HG03457 (cell line): ENCODE data around the gene PPM1H.

ENCODE experiments used
- ATAC-seq: cut with Tn5 transposase; IDR thresholded peaks from one replicate; pipeline ENCODE4 v1.9.1; 2021; ENCODE audit warnings: moderate number of reproducible peaks; ENCODE audit not compliant: unreplicated experiment

PPM1H gene

DNA sequence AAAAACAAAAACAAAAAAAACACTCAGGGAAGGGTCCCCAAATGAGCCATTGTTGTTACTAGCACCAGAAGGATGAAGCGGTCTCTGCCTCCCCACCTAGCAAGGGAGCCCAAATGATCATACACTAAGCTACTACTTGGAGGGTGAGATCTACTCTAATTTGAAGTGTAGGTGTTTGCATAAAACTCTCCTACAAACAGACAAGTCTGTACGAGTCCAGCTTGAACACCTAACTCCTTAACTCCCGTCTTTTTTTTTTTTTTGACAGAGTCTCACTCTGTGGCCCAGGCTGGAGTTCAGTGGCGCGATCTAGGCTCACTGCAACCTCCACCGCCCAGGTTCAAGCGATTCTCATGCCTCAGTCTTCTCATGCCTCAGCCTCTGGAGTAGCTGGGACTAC is 132.6 kb downstream of the PPM1H start:
- no peak for ATAC-seq

- no peak for ATAC-seq
Measured at GRCh38 chr12:62801796-62802195, 133.2 kb downstream of the PPM1H start.

GRCh38 chr12:62800707-62801400 is 134.1 kb downstream of the PPM1H start:
- no peak for ATAC-seq

DNA sequence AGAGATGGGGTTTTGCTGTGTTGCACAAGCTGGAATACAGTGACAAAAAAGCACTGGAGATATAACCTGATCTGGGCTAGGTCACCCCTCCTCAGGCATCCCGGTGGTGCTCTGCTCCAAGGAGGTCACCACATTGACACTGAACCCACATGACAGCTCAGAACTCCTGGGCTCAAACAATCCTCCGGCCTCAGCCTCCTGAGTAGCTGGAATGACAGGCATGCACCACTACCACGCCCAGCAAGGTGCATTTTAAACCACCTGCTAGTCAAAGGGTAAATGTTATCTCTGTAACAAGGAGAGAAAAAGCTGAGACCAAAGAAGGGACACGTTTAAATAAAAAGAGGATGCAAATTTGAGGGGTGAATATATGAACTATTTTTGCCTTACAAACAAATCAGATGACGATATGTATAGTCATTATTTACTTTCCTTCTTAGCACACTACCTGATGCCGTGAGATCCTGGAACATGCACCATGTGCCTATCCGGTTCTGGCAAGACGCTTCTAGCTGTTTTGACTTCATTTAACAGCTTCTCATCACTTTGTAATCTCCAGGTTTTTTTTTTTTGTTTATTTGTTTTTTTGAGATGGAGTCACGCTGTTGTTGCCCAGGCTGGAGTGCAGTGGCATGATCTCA is 135.1 kb downstream of the PPM1H start:
- ATAC-seq = no peak

DNA sequence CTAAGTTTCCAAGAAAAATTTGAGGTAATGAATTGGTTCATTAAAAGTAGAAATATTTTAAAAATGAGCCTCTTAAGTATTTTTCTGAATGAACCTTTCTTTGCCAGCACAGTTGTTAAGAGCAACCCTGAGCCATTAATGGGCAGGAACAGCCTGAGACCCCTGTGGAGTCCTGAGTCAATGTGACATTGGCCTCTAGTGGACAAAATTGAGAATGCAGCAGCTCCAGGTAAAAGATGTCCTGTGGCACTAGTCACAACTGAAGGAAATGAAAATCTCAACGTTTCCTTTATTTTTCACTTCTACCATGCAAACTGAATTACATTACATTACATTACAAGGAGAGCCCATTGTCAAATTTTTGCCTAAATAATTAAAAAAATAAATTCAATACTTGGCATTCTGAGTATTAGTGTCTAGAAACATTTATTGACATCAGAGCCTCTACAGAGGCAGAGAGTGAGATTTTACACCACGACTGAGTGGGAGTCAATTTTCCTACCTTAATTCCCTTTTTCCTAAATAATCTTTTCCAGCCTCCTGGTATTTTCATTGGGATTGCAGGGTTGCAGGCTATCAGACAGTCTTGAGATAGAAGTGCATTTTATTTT is 135.7 kb downstream of the PPM1H start:
- ATAC-seq = peak; percentile 86

DNA sequence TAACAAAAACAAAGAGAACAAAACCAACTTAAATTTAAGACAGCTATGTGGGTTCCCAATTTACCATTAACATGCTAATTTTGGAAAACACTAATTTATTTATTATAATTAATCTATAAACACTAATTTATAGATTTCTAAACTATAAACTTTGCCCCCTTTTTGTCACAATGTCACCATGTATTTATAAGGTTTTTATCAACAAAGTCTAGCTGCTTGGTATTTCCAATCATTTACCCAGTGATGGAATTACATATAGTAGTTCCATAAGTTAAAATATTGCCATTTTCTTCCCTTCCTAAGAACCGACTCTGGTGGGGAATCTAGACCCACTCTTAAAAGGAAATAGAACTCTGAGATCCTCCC is 140.7 kb downstream of the PPM1H start:
- ATAC-seq = no peak

GRCh38 chr12:62793256-62794217 is 141.4 kb downstream of the PPM1H start:
- no peak for ATAC-seq

DNA sequence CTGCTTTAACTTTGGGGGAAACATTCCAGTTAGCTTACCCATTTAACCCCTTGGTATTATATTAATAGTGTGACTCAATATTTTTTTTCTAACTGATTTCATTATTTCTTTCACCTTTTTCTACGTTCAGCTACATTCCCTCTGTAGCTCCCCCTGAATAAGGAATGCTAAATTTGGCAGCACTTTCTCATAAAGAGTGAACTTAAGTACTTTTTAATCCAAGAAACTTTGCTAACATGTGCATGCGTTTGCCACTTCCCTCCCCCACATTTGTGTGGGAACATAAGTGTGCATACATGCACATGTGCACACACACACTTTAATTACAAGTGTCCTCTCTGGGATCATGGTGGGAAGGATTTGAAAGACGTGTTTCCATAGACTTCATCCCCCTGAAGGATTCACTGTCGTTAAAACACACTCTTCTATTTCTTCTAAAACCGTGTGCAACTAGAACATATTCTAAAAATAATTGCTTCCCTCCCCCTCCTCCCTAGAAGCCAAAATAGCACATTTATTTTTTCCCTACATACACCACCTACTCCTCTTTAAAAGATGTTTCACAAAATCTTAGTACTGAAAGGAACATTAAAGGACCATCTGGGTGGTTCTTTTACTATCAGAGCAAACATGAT is 142.6 kb downstream of the PPM1H start:
- no peak for ATAC-seq

DNA sequence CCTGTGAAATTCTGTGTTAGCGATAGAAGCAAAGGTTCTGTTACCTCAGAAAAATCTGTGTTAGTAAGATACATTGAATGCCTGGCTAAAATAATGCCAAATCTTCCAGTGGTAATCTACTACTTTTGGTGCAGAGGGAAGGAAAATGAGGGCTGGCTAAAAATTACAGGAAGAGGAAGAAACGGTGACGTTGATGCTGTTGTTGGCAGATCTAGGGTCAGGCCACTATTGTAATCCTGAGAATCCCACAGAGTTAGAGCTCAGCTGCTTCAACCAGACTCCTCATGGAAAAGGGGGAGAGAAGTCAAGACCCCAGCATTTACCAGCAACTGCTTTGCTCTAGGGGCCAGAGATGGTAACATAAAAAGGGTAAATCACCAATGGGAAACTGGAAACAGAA is 145.1 kb downstream of the PPM1H start:
- ATAC-seq = no peak

DNA sequence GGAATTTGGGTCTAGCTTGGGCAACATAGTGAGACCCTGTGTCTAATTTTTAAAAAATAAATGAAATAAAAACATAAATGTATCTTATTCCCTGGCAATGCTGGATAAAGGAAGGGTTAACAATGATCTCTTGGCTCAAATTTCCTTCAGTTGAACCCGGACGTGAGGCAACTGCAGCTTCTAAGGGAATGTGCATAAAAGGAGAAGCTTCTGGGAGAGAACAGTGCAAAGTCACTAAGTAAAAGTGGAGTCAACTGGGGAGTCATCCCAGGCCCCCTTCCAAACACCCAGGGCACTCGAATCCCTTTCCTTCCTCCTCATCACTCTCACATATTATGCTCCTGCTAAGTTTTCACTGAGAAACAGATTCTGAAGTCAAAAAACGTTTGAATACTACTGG is 147.3 kb downstream of the PPM1H start:
- ATAC-seq = no peak

DNA sequence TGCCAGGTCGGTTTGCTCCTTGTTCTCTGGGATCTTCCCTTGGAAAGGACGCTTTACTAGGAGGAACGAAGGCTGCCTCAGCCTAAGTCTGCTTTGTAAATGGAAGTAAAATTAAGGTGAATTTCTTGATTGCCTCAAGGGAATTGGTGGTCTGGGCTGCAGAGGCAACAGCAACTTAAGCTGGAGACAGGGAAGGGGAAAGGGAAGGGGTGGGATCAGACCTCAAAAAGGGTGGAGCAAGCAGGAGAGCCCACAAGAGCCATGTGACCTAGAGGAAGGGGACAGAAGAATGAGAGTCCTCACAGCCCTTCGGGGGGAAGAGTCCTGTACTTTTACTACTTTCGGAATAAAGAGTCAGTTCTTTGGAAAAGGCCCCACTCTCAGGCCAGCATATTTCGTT is 147.9 kb downstream of the PPM1H start:
- no peak for ATAC-seq

GRCh38 chr12:62785941-62786559 is 148.9 kb downstream of the PPM1H start:
- ATAC-seq = no peak

DNA sequence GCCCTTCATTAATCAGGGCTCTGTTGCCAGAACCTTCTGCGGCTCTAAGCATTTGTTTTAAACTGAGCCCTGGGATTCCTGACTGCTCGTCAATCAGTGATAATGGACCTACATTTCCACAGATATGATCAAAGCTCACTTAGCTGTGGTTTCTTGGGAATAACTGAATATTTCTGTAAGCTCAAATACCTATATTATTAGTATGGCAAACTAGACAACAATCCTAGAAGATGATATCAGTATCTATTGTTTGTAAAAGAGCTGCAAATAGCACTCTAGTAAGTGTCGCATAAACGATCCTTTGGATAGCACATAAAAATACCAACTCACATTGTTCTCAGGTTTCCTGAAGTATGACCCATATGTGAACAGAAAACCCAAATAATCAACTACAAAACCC is 150.4 kb downstream of the PPM1H start:
- ATAC-seq = no peak

- ATAC-seq = no peak
Measured at GRCh38 chr12:62783881-62784280, 151.1 kb downstream of the PPM1H start.

DNA sequence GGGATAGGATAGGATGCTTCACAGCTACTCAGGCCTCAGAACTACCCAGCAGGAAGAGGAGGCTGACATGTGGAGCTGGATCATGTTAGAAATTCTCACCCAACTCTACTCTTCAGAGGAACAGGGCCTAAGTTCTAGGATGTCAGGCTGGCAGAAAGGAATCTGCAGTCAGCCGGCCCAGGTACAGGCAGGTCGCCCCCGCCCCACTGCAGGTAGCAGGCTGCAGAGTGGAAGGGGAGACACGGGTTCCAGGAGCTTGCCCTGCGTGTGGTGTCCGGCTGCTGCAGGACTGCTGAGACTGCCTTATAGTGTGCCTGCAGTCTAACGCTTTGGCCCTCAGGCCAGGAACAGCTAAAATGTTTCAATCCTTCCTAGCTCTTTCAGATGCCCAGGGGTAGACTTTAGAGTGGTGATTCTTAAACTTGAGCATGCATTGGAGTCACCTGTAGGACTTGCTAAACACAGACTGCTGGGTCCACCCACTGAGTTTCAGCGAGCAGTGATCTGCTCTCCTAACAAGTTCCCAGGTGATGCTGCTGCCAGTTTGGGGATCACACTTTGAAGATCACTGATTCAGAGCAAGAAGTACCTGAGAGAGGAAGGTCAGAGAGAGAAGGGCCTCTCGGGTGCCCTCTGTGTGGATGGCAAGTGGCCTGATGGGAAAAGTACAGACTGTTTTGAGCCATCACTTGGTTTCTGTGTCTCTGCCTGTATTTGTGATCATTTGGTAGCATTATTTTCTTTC is 153.6 kb downstream of the PPM1H start:
- ATAC-seq = no peak

GRCh38 chr12:62779488-62779887 is 155.5 kb downstream of the PPM1H start:
- no peak for ATAC-seq

- ATAC-seq = no peak
Measured at GRCh38 chr12:62778187-62778586, 156.8 kb downstream of the PPM1H start.

- no peak for ATAC-seq
Measured at GRCh38 chr12:62776997-62777396, 158.0 kb downstream of the PPM1H start.

GRCh38 chr12:62776575-62776974 is 158.4 kb downstream of the PPM1H start:
- ATAC-seq = no peak

- no peak for ATAC-seq
Measured at GRCh38 chr12:62774794-62775193, 160.2 kb downstream of the PPM1H start.
